Endodermal cell (in vitro differentiated cells): ENCODE measurements around the gene ZNF25. TPM values are rescaled to one million over a fixed set of nuclear protein-coding genes. Genes with fewer than 3 reads are reported as not detected.
"Not testable (repeated sequence)": the region's sequence is repeated elsewhere in the genome, so short reads cannot be mapped to it uniquely, and the experiment has no call there.

ENCODE experiments used
- DNase-seq: peaks from one replicate; pipeline ENCODE4 v3.0.0-alpha.2; 2017
- H3K27ac ChIP-seq: 2 replicates; pipeline ENCODE4 v1.5.1; 2013; ENCODE audit warnings: mild to moderate bottlenecking, low read depth, low read length, moderate library complexity
- H3K27me3 ChIP-seq: 2 replicates; pipeline ENCODE4 v1.6.1; 2013; ENCODE audit warnings: mild to moderate bottlenecking, low read length, moderate library complexity; ENCODE audit not compliant: insufficient read depth, control insufficient read depth, poor library complexity, severe bottlenecking
- H3K36me3 ChIP-seq: 2 replicates; pipeline ENCODE4 v1.7.0; 2013; ENCODE audit warnings: mild to moderate bottlenecking, low read length, moderate library complexity; ENCODE audit not compliant: control insufficient read depth, insufficient read depth
- H3K4me1 ChIP-seq: one replicate; pipeline ENCODE4 v1.7.0; 2013; ENCODE audit warnings: low read length; ENCODE audit not compliant: control insufficient read depth, insufficient read depth
- H3K4me3 ChIP-seq: 2 replicates; pipeline ENCODE4 v1.5.1; 2013; ENCODE audit warnings: mild to moderate bottlenecking, low read length, moderate library complexity
- H3K9ac ChIP-seq: 2 replicates; pipeline ENCODE4 v1.6.1; 2013; ENCODE audit warnings: mild to moderate bottlenecking, low read length, moderate library complexity; ENCODE audit not compliant: poor library complexity, severe bottlenecking; ENCODE audit errors: extremely low read depth
- H3K9me3 ChIP-seq: 2 replicates; pipeline ENCODE4 v1.6.1; 2013; ENCODE audit warnings: mild to moderate bottlenecking, low read length, moderate library complexity; ENCODE audit not compliant: control insufficient read depth
- H3K27ac Mint-ChIP-seq: 2 replicates; pipeline ENCODE4 v1.8.0; 2020; ENCODE audit warnings: mixed read lengths
- H3K27me3 Mint-ChIP-seq: 2 replicates; pipeline ENCODE4 v1.8.0; 2021; ENCODE audit warnings: mild to moderate bottlenecking, mixed read lengths; ENCODE audit not compliant: insufficient read depth
- H3K36me3 Mint-ChIP-seq: 2 replicates; pipeline ENCODE4 v1.8.0; 2020; ENCODE audit warnings: low read depth, mixed read lengths
- H3K4me1 Mint-ChIP-seq: 2 replicates; pipeline ENCODE4 v1.8.0; 2020; ENCODE audit warnings: mixed read lengths
- H3K4me3 Mint-ChIP-seq: 2 replicates; pipeline ENCODE4 v1.8.0; 2020; ENCODE audit warnings: mild to moderate bottlenecking, moderate library complexity, mixed read lengths
- H3K9me3 Mint-ChIP-seq: 2 replicates; pipeline ENCODE4 v1.8.0; 2020; ENCODE audit warnings: mild to moderate bottlenecking, mixed read lengths
- WGBS, 2 experiments: methylation state at CpG; one replicate each; pipeline versions ENCODE4 v1.1.5 to v1.1.7; 2013; ENCODE audit warnings: missing lambda C conversion rate in 2 of 2, mixed read lengths in 1 of 2; ENCODE audit not compliant: insufficient coverage in 1 of 2, insufficient read length in 1 of 2; 5-methylcytosine and 5-hydroxymethylcytosine counted together
- total RNA-seq, 2 donors: library from RNA; stranded (reverse); fragmentation: NEBNext Ultra II Directional in 1 of 2; extraction: Animal tissue kit (Norgen Biotek cat#: 25700) in 1 of 2; gene quantifications; 2 replicates in 1 of 2; 3 replicates in 1 of 2; pipeline ENCODE4 v1.2.1, GENCODE V29; 2021
- TF ChIP-seq, protein P1 (sequence below): fragments of 200-600 bp; sonication (generic); conservative IDR thresholded peaks from 2 replicates; pipeline ENCODE4 v1.5.0; 2021; ENCODE audit warnings: antibody characterized with exemption, mild to moderate bottlenecking

The ZNF25 gene
- total RNA-seq, 2 donors from 2014 or later, result 0.55 to 1.8 TPM

DNA sequence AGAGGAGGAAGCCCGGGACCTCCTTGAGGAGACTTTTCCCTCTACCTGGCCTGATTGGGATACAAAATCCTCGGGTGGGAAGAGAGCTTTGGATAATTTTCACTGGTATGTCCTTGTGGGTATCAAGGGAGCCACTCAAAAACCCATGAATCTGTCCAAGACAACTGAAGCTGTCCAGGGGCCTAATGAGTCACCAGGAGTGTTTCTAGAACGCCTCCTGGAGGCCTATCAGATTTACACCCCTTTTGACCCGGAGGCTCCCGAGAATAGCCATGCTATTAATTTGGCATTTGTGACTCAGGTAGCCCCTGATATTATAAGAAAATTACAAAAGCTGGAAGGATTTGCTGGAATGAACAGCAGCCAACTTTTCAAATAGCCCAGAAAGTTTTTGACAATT lies 38.6 kb downstream of the ZNF25 start:
- no peaks in the 10 kb centered on the region for H3K4me1 Mint-ChIP-seq
- Histone ChIP-seq H3K9me3 (peaks cover 77% of the 10 kb centered on the region), H3K36me3 (no peaks in the 10 kb centered on the region), H3K4me3 (no peak overlapping the region), H3K27ac (no peak overlapping the region), H3K27me3 (no peaks in the 10 kb centered on the region), H3K4me1 (no peaks in the 10 kb centered on the region), H3K9ac (no peak overlapping the region)
- H3K27me3 Mint-ChIP-seq, result no peaks in the 10 kb centered on the region
- no peak overlapping the region for H3K4me3 Mint-ChIP-seq
- no peak for DNase-seq
- no peak overlapping the region for H3K27ac Mint-ChIP-seq
- 60 to 77% methylated on average over 2 to 5 of the region's 5 CpGs for WGBS, 2 experiments
- no peaks in the 10 kb centered on the region for H3K36me3 Mint-ChIP-seq
- peaks cover 95% of the 10 kb centered on the region for H3K9me3 Mint-ChIP-seq
- TF ChIP-seq, protein P1, sequence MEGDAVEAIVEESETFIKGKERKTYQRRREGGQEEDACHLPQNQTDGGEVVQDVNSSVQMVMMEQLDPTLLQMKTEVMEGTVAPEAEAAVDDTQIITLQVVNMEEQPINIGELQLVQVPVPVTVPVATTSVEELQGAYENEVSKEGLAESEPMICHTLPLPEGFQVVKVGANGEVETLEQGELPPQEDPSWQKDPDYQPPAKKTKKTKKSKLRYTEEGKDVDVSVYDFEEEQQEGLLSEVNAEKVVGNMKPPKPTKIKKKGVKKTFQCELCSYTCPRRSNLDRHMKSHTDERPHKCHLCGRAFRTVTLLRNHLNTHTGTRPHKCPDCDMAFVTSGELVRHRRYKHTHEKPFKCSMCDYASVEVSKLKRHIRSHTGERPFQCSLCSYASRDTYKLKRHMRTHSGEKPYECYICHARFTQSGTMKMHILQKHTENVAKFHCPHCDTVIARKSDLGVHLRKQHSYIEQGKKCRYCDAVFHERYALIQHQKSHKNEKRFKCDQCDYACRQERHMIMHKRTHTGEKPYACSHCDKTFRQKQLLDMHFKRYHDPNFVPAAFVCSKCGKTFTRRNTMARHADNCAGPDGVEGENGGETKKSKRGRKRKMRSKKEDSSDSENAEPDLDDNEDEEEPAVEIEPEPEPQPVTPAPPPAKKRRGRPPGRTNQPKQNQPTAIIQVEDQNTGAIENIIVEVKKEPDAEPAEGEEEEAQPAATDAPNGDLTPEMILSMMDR, result no peak

DNA sequence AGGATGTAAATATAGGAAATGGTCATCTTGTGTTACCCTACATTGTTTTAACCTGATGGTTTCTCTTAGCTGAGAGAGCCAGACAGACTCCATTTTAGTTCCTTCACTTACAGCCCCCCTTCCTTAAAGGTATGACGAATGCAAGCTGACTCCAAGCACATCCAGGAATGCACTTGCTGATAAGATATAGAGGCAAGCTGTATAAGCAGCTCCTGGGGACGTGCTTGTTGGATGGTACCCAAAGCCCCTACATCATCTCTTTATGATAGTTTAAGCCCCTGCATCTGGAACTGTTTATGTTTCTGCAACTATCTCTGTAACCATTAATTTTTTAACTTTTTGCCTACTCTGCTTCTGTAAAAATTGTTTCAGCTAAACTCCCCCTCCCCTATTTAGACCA lies 41.7 kb downstream of the ZNF25 start:
- Histone ChIP-seq H3K36me3 (no peaks in the 10 kb centered on the region), H3K9me3 (peaks cover 70% of the 10 kb centered on the region), H3K27ac (no peak overlapping the region), H3K4me3 (no peak overlapping the region), H3K4me1 (no peaks in the 10 kb centered on the region), H3K9ac (no peak overlapping the region), H3K27me3 (no peaks in the 10 kb centered on the region)
- H3K27ac Mint-ChIP-seq, result no peak overlapping the region
- TF ChIP-seq, protein P1, result no peak
- DNase-seq, result no peak
- peaks cover 93% of the 10 kb centered on the region for H3K9me3 Mint-ChIP-seq
- H3K4me1 Mint-ChIP-seq, result no peaks in the 10 kb centered on the region
- no peaks in the 10 kb centered on the region for H3K36me3 Mint-ChIP-seq
- no peaks in the 10 kb centered on the region for H3K27me3 Mint-ChIP-seq
- H3K4me3 Mint-ChIP-seq, result no peak overlapping the region
- WGBS, 2 experiments, result 41 to 67% methylated on average over 1 to 2 of the region's 2 CpGs

DNA sequence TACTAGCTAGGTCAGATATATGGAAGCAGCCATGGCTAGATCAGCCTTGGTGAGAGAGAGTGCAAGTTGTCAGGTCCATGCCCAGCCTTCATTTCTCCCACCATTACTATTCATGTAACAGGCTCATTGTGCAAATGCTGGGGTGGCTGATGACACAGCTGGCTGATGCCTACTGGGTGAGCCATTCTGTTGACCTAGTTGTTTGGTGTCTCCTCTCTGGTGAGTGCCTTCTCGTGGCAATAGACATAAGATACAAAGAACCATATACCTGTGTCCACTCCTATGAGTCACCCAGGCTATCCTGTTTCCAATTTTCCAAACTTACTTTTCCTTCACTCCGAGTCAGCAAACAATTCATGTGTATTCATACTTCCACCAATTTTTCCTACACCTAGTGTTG lies 46.0 kb downstream of the ZNF25 start:
- Histone ChIP-seq H3K27ac (no peak overlapping the region), H3K9me3 (peaks cover 60% of the 10 kb centered on the region), H3K36me3 (no peaks in the 10 kb centered on the region), H3K9ac (no peak overlapping the region), H3K4me3 (no peak overlapping the region), H3K27me3 (no peaks in the 10 kb centered on the region), H3K4me1 (no peaks in the 10 kb centered on the region)
- Mint-ChIP-seq H3K4me1 (no peaks in the 10 kb centered on the region), H3K36me3 (no peaks in the 10 kb centered on the region), H3K27me3 (no peaks in the 10 kb centered on the region), H3K4me3 (no peak overlapping the region), H3K9me3 (peaks cover 86% of the 10 kb centered on the region), H3K27ac (no peak overlapping the region)
- DNase-seq, result no peak
- 53 to 67% methylated on average over 1 to 2 of the region's 2 CpGs for WGBS, 2 experiments
- TF ChIP-seq, protein P1, result no peak

DNA sequence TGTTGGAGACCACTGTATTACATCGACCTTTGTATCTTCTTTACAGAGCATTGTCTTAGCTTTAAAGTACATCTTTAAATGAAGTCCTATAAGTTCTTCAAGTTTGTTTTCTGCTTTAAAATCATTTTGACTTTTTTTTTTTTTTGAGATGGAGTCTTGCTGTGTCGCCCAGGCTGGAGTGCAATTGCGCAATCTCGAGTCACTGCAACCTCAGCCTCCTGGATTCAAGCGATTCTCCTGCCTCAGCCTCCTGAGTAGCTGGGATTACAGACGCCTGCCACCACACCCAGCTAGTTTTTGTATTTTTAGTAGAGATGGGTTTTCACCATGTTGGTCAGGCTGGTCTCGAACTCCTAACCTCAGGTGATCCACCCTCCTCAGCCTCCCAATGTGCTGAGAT lies 68.3 kb downstream of the ZNF25 start:
- H3K4me3 ChIP-seq, H3K27ac ChIP-seq, H3K4me1 ChIP-seq, H3K4me3 Mint-ChIP-seq, H3K27me3 Mint-ChIP-seq, H3K36me3 ChIP-seq, H3K4me1 Mint-ChIP-seq, H3K27ac Mint-ChIP-seq, H3K27me3 ChIP-seq, H3K36me3 Mint-ChIP-seq, DNase-seq, H3K9ac ChIP-seq: not testable (repeated sequence)
- peaks cover 41% of the 10 kb centered on the region for H3K9me3 ChIP-seq
- H3K9me3 Mint-ChIP-seq, result peaks cover 82% of the 10 kb centered on the region
- WGBS, 2 experiments, result 84 to 87% methylated on average over 4 to 7 of the region's 7 CpGs
